GM21515 (cell line): ENCODE data around the gene DCAF10.
"Not testable (repeated sequence)": the region's sequence is repeated elsewhere in the genome, so short reads cannot be mapped to it uniquely, and the experiment has no call there.

Source experiments
- ATAC-seq: cut with Tn5 transposase; IDR thresholded peaks from one replicate; pipeline ENCODE4 v1.9.1; 2021; ENCODE audit not compliant: unreplicated experiment

DCAF10 gene, protein sequence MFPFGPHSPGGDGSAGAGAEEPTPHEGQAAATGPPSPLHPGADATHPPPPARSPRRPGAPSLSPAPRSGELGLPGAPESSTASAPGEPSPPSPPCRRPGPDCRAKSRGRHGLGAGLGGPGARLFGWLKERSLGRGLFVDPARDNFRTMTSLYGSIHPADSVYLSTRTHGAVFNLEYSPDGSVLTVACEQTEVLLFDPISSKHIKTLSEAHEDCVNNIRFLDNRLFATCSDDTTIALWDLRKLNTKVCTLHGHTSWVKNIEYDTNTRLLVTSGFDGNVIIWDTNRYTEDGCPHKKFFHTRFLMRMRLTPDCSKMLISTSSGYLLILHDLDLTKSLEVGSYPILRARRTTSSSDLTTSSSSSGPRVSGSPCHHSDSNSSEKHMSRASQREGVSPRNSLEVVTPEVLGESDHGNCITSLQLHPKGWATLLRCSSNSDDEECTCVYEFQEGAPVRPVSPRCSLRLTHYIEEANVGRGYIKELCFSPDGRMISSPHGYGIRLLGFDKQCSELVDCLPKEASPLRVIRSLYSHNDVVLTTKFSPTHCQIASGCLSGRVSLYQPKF

DNA sequence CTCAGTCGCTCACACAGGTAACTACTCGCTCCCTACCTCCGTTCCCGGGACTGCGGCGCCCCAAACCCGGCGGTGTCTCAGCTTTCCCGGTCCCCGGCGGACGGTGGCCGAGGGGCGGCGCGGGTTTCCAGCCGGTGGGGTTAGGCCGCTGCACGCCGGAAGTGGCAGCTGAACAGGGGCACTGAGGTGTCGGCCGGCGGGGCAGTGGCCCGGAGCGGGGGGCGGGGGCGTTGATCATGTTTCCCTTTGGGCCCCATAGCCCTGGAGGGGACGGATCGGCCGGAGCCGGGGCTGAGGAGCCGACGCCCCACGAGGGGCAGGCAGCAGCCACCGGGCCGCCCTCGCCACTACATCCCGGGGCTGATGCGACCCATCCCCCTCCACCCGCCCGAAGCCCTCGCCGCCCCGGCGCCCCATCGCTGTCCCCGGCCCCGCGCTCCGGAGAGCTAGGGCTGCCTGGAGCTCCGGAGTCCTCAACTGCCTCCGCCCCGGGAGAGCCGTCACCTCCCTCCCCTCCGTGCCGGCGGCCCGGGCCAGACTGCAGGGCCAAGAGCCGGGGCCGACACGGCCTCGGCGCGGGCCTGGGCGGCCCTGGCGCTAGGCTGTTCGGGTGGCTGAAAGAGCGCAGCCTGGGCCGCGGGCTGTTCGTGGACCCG lies at the start of gene DCAF10:
DCAF10 (plus strand) TSS at position 167 of the 656 bp plus-strand sequence; CDS start at position 237, 70 bp downstream.
- peak; percentile 72 for ATAC-seq

DNA sequence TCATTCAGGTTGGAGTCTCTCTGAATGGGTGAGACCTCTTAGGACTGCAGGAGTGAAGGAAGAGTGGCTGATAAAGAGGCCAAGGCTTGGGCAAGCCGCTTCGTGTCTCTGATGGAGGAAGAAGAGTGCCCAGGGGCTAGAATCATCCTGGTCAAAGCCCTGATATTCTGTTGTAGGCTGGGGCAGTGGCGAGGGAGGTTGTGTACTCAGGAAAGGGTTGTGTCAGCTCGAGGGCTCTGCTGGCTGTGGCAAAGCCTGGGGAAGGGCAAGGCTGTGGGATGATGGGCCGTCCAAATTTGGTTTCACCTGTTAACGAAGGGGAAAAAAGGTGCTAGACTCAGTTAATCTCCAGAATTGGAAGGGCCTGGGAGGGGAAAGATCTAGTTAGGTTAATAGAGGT lies 49.4 kb upstream of the DCAF10 start:
- ATAC-seq: no peak

DNA sequence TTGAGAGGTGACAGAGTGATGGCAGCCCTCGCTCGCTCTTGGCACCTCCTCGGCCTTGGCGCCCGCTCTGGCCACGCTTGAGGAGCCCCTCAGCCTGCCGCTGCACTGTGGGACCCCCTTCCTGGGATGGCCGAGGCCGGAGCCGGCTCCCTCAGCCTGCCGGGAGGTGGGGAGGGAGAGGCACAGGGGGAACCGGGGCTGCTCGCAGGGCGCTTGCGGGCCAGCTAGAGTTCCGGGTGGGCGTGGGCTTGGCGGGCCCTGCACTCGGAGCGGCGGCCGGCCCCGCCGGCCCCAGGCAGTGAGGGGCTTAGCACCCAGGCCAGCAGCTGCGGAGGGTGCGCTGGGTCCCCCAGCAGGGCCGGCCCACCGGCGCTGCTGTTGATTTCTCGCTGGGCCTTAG lies 48.9 kb upstream of the DCAF10 start:
- not testable (repeated sequence) for ATAC-seq

DNA sequence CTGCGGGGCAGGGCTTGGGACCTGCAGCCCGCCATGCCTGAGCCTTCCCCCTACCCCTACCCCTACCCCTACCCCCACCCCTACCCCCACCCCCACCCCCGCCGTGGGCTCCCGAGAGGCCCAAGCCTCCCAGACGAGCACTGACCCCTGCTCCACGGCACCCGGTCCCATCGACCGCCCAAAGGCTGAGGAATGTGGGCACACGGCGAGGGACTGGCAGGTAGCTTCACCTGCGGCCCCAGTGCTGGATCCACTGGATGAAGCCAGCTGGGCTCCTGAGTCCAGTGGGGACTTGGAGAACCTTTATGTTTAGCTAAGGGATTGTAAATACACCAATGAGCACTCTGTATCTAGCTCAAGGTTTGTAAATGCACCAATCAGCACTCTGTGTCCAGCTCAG lies 48.5 kb upstream of the DCAF10 start:
- ATAC-seq: not testable (repeated sequence)

DNA sequence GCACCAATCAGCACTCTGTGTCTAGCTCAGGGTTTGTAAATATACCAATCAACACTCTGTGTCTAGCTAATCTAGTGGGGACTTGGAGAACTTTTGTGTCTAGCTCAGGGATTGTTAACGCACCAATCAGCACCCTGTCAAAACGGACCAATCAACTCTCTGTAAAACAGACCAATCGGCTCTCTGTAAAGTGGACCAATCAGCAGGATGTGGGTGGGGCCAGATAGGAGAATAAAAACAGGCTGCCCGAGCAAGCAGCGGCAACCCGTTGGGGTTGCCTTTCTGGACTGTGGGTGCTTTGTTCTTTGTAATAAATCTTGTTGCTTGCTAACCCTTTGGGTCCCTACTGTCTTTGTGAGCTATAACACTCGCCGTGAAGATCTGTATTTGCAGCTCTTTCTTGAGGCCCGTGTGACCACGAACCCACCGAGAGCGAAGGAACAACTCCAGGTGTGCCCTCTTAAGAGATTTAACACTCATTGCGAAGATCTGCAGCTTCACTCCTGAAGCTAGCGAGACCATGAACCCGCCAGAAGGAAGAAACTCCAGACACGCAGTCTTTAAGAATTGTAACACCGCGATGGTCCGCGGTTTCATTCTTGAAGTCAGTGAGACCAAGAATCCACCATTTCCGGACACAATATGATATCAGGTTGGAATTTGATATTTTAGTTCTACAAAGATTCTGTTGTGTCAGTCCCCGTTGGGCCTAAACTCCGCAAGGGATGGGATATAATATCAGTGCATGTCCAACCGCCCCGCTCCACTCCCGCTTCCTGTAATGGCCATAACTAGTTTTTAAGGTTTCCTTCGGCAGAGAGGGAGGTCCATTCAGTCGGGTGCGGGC lies 47.7 kb upstream of the DCAF10 start:
- ATAC-seq: no peak

DNA sequence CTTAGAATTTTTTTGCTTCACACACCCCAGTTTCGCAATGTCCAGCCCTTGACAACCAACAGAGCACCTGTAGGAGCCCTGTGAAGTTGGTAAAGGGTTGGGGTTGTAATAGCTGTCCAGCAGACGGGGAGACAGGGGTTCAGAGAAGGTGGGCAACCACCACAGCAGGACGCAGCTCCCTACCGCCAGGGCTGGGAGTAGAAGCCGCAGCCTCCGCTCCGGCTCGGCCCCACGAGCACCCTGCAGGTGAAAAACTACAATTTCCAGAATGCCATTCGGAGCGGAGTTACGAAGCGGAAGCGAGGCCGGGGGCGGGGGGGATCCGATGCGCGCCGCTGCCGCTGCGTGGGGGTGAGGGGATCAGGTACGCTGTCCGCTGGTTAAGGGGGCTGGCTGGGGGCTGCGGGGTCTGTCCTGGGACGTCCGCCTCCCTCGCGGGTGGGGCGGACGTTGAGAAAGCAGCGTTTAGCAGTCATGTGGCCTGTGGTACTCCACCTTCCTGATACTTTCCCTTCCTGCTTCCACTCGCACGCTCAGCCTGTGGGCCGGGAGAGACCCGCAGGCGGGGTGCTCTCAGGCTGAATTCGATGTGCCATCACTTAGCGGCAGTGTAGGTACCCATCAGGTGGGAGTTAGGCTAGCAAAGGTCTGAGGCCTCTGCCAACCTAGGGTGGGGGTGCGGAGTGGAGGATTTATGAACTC lies 47.0 kb upstream of the DCAF10 start, which contains the start of gene TRMT10B:
TRMT10B (plus strand) TSS at position 317 of the 702 bp plus-strand sequence. CDS start 8,127 bp downstream, outside the sequence.
- ATAC-seq: peak; percentile 94

DNA sequence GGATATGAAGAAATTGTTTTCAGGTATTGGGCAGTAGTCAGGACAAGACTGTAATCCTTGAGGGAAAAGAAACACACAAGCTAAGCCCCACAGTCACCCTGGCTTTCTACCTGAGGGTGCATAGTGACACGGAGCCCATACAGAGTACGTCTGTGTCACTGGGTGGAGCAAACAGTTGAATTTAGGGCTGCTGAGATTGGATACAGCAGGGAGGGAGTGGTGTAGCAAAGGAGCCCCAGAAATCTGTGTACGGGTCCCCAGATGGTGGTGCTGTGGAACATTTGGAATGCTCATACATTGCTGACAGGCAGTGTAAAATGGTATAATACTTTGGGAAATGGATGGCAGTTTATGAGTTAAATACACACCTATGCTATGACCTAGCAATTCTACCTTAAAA lies 41.9 kb upstream of the DCAF10 start:
- no peak for ATAC-seq

DNA sequence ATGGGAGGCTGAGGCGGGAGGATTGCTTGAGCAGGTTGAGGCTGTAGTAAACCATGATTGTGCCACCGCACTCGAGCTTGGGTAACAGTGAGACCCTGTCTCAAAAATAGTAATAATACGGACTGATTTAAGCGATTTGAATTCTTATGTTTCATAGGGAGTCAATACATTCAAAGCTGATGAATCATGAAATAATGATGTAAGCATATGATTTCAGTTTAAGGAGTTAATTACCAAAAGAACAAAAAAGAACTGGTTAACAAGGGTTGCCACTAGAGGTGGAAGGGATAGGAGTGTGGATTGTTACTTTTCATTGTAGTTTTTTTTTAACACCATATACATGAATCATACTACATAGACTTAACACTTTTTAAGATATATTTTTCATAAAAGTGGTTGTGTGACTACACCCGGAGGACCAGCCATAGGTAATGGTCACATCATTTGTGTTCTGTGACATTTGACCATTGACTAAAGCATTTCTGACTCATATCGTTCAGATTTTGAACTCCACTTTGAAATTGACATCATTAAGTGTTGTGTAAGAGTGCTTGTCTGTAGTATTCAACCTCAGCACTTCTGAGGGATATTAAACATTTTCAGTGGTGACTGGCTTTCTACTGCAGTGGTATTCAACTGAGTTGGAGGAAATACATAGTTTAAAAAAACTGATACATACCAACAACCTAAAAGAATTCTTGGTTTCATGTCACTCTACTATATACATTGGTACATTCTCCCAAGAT lies 40.0 kb upstream of the DCAF10 start:
- ATAC-seq: no peak

DNA sequence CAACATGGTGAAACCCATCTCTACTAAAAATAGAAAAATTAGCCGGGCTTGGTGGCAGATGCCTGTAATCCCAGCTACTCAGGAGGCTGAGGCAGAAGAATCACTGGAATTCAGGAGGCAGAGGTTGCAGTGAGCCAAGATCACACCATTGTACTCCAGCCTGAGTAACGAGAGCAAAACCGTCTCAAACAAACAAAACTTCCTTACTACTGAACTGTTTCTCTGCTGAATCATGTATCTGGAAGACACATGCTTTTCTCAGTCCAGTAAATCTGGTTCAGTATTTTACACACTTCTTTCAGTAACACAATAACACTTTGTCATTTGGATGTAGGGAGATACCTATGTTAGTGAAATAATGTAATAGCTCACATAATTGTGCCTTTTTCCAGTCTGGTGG lies 39.1 kb upstream of the DCAF10 start:
- ATAC-seq: no peak

DNA sequence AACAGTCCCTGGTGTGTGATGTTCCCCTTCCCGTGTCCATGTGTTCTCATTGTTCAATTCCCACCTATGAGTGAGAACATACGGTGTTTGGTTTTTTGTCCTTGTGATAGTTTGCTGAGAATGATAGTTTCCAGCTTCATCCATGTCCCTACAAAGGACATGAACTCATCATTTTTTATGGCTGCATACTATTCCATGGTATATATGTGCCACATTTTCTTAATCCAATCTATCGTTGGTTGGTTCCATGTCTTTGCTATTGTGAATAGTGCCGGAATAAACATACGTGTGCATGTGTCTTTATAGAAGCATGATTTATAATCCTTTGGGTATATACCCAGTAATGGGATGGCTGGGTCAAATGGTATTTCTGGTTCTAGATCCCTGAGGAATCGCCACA lies 35.3 kb upstream of the DCAF10 start:
- ATAC-seq: not testable (repeated sequence)

DNA sequence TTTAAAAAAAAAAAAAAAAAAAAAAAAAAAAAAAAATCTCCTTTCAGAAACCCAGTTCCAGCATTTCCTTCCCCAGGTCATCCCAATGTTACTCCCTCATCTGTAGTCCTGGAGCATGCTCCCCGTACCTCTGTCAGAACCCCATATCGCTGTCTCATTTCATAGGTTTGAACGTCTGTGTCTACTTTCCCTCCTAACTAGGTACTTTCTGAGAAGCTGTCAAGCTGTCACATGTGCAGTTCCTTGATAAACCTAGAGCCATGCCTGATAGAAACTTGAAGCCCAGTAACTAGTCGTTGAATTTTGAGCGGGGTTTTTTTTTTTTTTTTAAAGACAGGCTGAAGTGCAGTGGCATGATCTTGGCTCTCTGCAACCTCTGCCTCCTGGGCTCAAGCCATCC lies 31.3 kb upstream of the DCAF10 start:
- no peak for ATAC-seq

DNA sequence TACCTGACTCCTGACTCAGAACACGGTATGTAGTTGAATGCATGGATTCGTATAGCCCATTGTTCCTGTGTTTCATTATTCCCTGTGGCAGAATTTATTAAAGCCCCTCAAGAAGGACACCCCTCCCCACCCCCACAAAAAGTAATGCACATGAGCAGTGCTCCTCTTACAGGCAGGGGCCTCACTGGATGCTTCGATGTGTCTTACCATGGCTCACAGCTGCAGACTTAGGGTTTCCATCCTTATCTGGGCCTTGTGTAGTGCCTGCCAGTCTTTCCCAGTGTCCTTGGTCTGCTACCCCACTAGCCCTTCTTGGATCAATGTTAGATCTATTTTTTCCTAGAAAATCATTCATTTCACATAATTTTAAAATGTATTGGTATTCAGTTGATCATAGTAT lies 30.6 kb upstream of the DCAF10 start:
- no peak for ATAC-seq

DNA sequence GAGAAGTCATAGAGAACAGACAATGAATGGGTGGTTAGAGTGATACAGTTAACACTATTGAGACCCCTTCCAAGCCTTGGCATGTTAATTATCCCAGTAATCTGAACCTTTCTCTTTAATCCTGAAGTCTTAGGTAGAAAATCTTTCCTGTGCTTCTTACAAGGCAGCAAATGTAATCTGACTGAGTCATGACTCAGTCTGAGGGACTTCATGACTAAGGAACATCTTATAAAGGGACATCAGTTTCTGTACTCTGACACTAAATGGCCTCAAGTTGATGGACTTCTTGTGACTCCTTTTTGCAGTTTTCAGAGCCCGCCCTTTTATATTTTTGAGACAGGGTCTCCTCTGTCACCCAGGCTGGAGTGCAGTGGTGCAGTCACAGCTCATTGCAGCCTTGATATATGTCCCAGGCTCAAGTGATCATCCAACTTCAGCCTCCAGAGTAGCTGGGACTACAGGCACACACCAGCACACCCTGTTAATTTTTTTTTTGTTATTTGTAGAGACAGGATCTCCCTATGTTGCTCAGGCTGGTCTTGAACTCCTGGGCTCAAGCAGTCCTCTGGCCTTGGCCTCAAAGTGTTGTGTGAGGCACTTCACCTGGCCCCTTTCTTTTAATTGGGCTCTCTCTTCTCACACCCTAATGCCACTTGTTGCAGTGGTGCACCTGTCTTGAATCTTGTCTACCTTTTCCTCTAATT lies 25.2 kb upstream of the DCAF10 start:
- ATAC-seq: no peak

DNA sequence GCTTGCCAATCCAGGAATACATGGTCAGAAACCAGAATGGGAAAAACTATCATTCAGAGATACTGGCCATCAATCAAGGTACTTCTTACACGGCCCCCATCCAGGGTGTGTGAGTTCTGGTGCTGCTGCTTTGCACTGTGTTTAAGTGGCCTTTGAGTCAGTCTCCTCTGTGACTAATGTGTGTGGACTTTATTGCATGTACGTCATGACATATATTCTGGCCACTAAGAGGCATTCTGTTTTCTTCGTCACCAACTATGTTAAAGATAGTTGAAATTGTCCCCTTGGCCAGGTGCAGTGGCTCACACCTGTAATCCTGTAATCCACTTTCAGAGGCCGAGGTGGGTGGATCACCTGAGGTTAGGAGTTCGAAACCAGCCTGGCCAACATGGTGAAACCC lies 24.3 kb upstream of the DCAF10 start:
- no peak for ATAC-seq

DNA sequence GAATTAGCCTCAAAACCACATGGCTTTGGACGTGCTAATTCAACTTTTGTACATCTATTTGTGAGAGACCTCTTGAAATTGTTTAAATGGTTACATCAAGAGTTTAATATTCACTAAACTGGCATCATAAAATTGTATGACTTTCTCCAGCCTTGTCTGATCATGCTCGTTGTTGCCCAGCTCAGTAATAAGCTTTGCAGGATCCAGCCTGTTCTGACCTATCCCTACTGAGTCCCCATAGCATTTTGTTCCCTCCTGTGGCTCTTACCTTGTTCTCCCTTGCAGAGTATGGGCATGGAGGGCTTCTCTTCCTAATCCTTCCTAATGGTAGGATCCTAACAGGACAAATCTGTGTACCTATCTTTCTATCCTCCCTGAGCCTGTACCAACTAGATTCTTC lies 22.1 kb upstream of the DCAF10 start:
- no peak for ATAC-seq

DNA sequence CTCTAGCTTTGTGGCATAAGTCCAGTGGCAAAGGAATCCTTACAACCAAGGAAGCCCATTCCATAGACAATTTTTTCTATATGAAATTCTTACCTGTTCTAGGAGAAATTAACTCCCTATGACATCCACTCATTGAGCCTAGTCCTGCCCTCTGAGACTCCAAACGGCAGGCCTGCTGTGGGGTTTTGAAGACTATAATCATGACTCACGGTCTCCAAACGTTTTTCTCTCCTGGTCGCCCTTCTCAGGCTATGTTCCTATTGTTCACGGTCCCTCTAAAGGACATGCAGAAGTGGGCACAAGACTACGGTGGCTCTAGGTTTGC lies 16.3 kb upstream of the DCAF10 start:
- ATAC-seq: no peak

DNA sequence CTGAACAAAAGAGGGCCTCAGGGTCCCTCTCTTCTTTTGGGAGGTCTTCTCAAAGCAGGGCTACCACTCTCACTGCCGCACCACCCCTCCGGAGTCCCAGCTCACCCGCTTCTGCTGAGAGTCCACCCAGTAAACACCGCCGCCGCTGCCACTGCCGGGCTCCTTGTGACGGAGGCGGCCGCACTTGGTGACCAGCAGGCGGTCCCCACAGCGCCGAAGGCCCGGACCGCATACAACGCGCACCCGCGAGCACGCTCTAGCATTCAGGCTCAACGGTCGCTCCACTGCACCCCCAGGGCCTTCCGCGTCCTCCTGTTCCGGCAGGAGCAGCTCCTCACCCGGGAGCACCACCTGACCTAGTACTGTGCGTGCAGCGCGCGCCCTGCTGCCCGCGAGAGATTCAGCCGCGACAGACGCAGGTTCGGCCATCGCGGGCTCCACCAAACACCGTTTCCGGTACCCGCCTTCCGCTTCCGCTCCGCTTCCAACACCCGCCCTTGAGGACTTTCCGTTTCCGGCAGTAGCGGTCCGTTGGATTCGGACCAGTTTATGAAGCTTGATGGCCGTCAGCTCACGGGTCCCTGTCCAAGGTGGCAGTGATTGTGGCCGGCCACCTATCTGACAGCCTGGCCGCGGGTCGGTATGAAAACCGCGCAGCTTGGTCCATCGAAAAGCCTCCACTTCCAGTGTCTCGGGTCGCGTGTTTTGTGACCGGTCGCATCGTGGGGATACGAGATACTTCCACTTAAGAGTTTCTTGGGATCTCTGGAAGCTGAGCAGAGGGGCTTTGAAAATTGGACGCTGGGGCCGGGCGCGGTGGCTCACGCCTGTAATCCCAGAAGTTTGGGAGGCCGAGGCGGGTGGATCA lies 15.7 kb upstream of the DCAF10 start, which contains the start of gene EXOSC3:
EXOSC3 (minus strand) TSS at position 449 of the 868 bp plus-strand sequence; CDS start at position 429, 20 bp downstream.
- ATAC-seq: peak; percentile 90

DNA sequence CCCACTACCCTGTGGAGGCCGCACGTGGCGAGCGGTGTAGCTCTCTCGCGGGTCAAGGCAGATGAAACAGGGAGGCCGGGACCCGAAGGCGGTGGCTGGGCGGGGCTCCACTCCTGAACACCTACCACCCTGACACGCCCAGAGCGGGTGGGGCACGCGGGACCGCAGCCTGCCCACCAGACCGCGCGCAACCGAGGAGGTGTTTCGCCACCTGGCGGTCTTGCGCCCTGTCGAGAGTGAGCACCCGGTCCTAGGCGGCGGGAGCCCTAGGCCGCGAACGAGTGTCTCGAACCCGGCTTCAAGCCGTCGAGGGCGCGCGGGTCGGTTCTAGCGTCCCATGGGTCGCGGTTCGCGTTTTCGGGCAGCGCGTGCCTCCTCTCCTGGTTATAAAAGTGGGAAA lies 13.5 kb upstream of the DCAF10 start:
- ATAC-seq: no peak
